ENCODE measurements around the gene TMEM202.
"Not testable (repeated sequence)": the region's sequence is repeated elsewhere in the genome, so short reads cannot be mapped to it uniquely, and the experiment has no call there.

TMEM202 gene

DNA sequence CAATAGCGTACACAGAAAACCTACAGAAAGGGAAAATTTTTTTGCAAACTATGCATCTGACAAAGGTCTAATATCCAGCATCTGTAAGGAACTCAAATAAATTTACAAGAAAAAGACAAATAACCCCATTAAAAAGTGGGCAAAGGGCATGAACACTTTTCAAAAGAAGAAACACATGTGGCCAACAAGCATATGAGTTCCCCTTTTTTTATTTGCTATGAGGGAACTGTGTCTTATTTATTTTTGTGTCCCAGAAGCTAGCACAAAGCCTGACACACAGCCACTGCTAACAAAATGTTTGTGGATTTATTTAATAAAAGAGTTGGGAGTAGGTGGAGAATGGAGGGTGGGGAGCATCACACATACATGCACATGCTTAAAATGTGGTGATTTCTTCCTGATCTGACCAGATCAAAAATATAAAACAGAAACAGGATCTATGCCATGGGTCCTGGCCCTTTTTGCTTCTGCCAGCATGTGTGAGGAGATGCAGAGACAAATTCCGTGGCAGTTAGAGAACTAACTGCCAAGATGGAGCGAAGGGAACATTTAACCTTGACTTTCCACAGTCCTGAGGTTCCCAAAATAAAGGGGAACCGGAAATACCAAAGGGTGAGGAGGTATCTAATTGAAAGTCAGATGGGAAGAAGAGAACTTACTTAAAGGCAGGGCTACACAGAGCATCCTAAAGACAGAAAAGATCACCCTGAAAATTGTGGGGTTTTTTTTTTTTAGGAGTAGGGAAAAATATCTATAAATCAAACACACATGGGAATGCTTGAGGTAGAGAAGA, at the start of gene TMEM202:
Gene TMEM202, plus strand, starts transcription at position 510 of the 793 bp plus-strand sequence. Its CDS starts 22 bp downstream, at position 532.
- no peak for DNase-seq (ENCODE audit: low read depth)

- no peak for DNase-seq (ENCODE audit: low read depth)
Measured at GRCh38 chr15:72353266-72353665, 44.8 kb upstream of the TMEM202 start.

DNA sequence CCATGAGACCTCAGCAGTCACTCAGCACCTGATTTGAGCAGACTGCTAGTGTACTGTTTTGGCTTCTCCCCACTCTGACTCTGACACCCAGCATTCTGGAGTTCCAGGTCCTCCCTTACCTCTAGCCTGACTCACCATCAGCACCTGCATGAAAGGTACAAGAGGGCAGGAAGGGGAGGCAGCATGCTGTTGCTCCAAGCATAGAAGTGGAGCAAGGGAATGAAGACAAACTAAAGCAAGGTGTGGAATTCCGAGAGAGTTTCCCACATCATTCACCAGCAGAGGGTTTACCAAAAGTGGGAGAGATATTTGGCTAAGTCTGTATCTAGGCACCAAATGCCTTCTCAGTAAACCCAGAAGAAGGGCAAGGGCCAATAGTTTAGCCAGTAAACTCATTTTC, 43.6 kb upstream of the TMEM202 start:
- no peak for DNase-seq (ENCODE audit: low read depth)

DNA sequence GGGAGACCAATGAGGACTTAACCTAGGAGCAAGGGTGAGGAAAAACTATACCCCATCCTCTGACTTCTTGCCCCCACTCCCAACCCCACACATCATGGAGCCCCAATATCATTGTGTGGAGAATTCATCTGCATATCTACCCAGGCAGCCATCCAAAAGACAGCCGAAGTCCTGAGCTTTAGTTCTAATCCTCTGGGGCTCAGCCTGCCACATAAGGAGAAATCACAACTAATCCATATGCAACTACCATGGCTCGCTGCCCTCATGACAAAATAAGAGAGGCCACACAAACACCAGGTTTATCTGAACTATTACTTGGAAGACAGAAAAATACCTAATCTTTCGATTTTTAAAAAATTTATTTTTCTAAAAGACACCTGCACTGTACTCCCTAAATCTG, 40.0 kb upstream of the TMEM202 start:
- no peak for DNase-seq (ENCODE audit: low read depth)

DNA sequence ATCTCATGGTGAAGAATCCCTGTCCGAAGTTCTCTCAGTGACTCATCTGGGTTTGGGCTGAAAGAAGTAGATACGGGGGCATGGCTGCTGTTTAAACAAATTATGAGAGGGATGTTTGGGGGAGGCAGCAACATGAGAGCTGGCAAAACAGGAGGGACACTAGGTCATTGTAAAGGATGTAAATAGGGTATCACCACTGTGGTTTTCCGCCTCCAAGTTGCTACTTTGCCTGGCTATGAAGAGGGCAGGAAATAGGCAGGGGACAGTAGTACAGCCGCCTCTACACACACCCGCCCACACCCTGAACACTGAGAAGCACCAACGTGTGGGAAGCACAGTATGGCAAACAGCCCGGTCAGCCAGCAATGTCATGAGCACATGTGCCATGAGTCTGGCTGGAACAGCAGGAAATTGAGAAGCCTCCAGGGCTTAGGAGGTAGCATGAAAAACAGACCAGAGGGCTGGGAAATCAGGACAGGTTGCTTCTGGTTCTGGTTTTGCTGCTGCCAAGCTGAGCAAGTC, 39.4 kb upstream of the TMEM202 start:
- no peak for DNase-seq (ENCODE audit: low read depth)

DNA sequence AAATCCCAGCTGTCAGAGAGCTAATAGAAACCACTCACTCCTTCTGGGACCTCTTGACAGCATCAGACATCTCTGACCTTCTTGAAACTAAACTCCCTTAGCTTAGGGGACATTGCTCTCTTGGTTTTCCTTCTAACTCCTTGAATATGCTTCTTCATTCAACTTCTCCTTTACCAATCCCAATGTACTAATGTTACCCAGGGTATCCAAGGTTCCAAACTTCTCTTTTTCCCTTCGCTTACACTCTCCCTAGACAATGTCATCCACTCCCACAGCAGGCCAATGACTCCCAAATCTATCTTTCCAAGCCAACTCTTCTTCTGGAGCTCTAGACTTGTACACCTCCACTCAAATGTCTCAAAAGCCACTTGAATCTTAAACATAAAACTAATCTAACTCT, 36.9 kb upstream of the TMEM202 start:
- no peak for DNase-seq (ENCODE audit: low read depth)

- no peak for DNase-seq (ENCODE audit: low read depth)
Measured at GRCh38 chr15:72365844-72366243, 32.3 kb upstream of the TMEM202 start.

DNA sequence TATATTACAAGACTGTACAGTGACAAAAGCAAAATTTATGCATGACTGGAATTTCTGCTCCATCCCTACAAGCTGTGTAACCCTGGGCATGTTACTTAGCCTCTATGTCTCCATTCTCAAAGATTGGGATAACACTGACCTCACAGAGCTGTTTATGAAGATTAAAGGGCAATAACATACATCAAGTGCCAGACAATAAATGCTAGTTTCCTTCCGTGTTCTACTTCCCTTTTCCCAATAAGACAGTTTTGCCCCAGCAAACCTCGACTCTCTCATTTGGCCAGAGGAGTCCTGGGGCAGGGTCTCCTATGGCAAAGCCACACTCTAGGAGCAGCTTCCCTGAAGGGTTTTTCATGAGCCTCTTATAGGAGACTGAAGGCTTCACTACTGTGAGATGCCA, 29.8 kb upstream of the TMEM202 start:
- DNase-seq (ENCODE audit: low read depth): no peak

DNA sequence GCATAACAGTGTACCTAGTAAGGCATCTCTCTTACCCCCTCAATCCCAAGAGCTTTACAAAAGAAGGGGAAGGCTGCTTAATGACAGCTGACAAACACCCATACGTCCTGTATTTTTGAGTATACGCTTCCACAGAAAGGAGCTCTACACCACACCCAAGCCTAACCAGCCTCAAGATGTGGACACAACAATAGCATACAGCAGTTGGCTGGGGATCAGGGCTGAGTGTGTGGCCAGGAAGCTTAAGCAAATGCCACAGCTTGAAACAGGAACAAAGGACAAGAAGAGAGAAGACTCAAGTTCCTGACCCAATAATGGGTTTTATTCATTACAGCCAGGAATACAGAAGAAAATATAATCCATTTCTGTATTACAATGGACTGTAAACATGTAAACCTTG, 29.2 kb upstream of the TMEM202 start:
- no peak for DNase-seq (ENCODE audit: low read depth)

DNA sequence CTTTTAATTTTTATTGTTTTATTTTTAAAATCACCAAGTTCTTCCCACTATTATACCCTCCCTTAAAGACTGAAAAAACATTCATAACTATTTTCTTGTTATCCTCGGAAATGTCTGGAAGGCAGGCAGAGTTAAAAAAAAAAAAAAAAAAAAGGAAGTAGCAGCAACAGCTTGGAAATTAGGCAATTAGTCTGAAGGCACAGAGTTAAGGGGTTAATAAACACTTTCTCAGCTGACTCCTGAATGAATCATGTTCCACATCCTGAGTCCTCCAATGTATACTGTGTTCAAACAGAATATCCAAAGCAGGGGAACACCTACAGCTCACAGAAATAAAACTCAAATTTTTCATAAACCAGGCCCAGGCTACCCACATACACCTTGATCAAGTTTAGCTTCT, 28.1 kb upstream of the TMEM202 start:
- DNase-seq (ENCODE audit: low read depth): no peak

DNA sequence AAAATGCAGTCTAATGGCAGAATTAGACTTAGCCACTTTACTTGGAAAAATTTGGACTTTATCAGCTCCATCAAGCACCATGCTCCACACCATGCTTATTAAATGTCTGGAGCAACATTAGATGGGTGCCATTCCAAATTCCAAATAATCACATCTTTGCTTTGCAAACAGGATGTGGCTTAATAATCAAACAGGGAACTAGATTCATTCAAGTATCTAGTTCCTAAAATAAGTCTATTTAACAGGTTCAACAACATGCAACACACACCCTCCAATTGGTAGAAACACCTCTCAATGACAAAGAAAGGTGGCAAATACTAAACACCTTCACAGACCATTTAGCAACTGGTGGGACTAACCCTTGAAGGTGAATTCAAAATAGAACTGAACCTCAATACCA, 25.7 kb upstream of the TMEM202 start:
- no peak for DNase-seq (ENCODE audit: low read depth)

GRCh38 chr15:72375501-72375845, 22.6 kb upstream of the TMEM202 start:
- DNase-seq (ENCODE audit: low read depth): no peak

DNA sequence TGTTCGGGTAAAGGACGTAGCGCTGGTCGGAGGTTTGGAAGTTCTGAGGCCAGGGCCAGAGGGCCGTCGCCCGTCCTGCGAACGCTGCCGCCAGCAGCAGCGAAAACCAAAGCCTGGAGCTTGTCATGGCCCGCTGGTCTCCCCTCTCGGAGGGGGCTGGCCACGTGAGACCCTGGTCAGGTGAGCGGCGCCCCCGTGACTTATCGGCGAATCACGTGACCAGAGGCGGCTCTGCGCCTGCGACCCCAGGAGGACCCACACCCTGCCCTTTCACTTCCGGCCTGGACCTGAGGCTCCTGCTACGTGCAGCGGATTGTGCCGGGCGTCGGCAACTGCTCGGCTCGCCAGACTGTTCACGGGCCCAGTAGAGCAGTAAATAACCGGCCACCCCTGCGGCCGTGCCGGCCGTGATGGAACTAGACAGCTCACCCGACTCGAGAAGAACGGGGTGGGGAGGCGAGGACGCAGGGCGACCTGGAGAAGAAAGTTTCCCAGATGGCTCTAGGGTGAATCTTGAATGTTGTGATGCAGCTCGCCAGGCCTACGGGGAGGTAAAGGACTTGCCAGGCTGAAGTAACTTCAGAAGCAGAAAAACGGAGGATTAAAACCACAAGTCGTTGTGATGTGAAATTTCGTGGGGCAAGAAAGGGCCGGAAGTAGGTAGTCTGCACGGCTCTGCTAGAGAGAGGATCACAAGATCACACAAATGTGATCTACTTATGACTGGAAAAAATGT, 22.1 kb upstream of the TMEM202 start, which contains the start of gene HEXA:
Gene HEXA, minus strand, starts transcription at position 169 of the 736 bp plus-strand sequence. Its CDS starts 42 bp downstream, at position 127.
- DNase-seq (ENCODE audit: low read depth): peak; percentile 93

DNA sequence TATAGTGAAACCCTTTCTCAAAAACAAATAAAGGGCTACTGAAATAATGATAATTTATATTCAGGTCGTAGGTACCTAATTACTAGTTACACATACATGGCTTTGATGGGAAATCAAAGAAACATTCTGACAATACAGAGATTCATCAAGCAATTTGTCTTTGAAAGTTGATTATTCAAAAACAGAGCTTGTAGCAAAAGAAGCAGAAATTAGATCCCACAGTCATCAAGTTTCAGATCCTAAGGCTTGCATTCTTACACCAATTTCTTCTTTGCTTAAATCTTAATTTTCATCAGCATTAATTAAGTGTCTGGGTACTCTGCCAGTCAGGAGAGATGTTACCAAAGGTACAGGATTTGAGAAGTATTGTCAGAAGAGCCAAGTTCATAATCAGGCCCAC, 20.8 kb upstream of the TMEM202 start:
- DNase-seq (ENCODE audit: low read depth): no peak

- DNase-seq (ENCODE audit: low read depth): not testable (repeated sequence)
Measured at GRCh38 chr15:72379106-72379505, 19.0 kb upstream of the TMEM202 start.

GRCh38 chr15:72379856-72380430, 18.2 kb upstream of the TMEM202 start:
- no peak for DNase-seq (ENCODE audit: low read depth)

- no peak for DNase-seq (ENCODE audit: low read depth)
Measured at GRCh38 chr15:72380743-72381142, 17.4 kb upstream of the TMEM202 start.

GRCh38 chr15:72382146-72382545, 16.0 kb upstream of the TMEM202 start:
- no peak for DNase-seq (ENCODE audit: low read depth)

GRCh38 chr15:72387741-72388140, 10.4 kb upstream of the TMEM202 start:
- no peak for DNase-seq (ENCODE audit: low read depth)

DNA sequence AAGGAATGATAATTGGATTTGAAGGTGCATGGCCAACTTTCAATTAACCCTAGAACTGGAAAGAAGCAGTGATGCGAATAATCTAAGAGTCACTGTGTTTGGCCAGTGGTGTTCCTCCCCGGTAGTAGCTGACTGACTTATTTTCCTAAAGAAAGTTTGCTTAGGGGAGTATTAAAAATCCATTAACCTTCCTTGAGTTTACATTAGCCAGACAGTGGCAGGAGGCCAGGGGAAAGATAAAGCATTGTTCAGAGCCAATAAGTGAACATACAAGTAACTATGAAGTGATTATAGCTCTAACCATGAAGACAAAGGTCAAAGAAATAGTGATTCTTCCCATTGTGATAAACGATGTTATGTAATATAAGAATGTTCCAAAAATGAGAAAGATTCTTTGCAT, 8.9 kb upstream of the TMEM202 start:
- DNase-seq (ENCODE audit: low read depth): no peak

GRCh38 chr15:72396331-72396730, 1.8 kb upstream of the TMEM202 start:
- DNase-seq (ENCODE audit: low read depth): not testable (repeated sequence)

DNA sequence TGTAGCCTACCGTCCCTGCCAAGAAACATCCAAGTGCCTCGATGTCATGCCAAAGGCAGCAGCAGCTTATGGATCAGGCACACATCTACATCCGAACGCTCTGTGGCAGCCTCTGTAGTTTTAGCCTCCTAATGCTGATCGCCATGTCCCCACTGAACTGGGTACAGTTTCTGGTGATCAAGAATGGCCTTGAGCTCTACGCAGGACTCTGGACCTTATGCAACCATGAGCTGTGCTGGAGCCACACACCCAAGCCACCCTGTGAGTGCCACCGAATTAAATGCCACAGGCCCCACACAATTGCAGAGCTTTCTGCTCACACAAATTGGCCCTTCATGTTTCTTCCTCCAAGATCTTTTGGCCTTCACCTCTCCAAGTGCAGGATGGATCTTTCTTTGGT, 543 bp downstream of the TMEM202 start:
- DNase-seq (ENCODE audit: low read depth): no peak

DNA sequence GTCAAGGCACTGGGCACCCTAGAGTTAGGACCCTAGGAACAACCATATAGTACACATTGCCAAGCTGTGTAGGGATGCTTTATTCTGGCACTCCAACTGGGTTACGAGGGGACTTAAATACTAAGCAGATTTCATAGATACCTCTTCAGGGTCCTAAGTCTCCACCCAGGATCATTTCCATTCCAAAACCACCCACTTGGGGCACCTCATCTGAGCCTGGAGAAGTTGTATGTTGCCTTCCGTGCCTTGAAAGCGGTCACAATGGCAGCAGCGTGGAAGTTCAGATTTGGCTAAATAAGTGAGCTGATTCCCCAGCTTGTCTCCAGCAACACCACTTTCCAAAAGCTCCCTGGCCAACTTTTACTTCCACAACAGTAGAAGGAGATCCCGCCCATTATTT, 4.6 kb downstream of the TMEM202 start:
- no peak for DNase-seq (ENCODE audit: low read depth)
